ENCODE results near the gene HAUS3.

DNA sequence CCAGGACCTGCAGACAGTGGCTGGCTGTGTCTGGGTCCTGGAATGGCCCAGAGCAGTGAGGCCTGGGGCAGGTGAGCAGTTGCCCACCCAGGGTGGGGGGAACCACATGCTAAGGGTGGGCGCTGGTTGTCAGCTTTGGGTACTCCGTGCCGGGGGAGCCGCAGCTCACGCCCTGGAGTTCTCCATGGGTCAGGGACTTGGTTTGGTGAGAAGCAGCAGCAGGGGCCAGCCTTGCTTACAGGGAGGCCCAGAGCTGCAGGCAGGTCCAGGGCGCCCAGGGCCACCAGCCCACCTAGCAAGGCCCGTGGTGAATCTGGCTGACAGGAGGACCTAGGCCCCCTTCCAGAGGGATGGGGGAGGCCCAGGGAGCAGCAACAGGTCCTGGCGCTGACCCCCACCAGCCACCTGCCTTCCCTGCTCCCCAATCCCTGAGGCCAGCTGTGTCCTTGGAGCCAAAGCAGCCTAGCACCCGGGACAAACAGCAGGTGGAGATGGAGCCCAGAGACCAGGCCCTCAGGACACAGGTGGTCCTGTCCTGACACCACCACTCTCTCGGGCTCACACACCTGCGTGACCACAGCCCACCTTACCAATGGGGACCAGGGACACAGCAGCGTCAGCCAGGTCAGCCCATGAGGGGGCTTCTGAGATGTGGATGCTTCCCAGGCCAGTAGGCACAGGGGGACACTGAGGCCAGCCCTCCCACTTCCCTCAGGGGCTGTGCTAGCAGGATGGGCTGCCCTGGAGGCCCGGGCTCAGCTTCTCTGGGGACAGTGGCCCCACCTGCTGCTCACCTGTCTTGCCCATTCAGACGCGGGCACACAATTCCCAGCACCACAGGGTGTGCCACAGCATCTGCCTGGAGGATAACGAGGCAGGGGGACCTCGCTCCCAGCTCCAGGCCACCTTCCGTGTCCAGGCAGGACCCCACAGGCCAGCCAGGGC is 16.4 kb upstream of the HAUS3 start:
- TF ChIP-seq TCF4 (CRISPR knock-in tag; IDR thresholded peaks at IDR 0.05; ENCODE audit: borderline replicate concordance): no peak
- TF ChIP-seq CSDC2 (CRISPR knock-in tag; IDR thresholded peaks at IDR 0.05): no peak
- TF ChIP-seq GLIS3 (CRISPR knock-in tag; IDR thresholded peaks at IDR 0.05): no peak
- no peak for TF ChIP-seq ZNF70 (CRISPR knock-in tag; IDR thresholded peaks at IDR 0.05)
- TF ChIP-seq, protein P1, sequence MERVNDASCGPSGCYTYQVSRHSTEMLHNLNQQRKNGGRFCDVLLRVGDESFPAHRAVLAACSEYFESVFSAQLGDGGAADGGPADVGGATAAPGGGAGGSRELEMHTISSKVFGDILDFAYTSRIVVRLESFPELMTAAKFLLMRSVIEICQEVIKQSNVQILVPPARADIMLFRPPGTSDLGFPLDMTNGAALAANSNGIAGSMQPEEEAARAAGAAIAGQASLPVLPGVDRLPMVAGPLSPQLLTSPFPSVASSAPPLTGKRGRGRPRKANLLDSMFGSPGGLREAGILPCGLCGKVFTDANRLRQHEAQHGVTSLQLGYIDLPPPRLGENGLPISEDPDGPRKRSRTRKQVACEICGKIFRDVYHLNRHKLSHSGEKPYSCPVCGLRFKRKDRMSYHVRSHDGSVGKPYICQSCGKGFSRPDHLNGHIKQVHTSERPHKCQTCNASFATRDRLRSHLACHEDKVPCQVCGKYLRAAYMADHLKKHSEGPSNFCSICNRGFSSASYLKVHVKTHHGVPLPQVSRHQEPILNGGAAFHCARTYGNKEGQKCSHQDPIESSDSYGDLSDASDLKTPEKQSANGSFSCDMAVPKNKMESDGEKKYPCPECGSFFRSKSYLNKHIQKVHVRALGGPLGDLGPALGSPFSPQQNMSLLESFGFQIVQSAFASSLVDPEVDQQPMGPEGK (CRISPR knock-in tag; IDR thresholded peaks at IDR 0.05; ENCODE audit: borderline replicate concordance): no peak

Data from SK-N-SH treated with all-trans-retinoic acid at 6 μM for 48 hours (cell line).